HT-29 (cell line): ENCODE measurements around the gene SLC25A10. TPM values are rescaled to one million over a fixed set of nuclear protein-coding genes. Genes with fewer than 3 reads are reported as not detected.

ENCODE experiments used
- DNase-seq: peaks from one replicate; pipeline ENCODE4 v3.0.0-alpha.2; 2015; ENCODE audit warnings: low spot score
- total RNA-seq: library from RNA; depleted of rRNA; stranded (reverse); fragments of >200 nt; shearing (Covaris generic); gene quantifications from 2 replicates; pipeline ENCODE4 v1.2.3, GENCODE V29; 2014

Gene SLC25A10
- total RNA-seq, 1 experiment from 2014 or later = 209 TPM

GRCh38 chr17:81705518-81706231, 6.4 kb upstream of the SLC25A10 start:
- DNase-seq = no peak

GRCh38 chr17:81706232-81706611, 5.9 kb upstream of the SLC25A10 start:
- no peak for DNase-seq

DNA sequence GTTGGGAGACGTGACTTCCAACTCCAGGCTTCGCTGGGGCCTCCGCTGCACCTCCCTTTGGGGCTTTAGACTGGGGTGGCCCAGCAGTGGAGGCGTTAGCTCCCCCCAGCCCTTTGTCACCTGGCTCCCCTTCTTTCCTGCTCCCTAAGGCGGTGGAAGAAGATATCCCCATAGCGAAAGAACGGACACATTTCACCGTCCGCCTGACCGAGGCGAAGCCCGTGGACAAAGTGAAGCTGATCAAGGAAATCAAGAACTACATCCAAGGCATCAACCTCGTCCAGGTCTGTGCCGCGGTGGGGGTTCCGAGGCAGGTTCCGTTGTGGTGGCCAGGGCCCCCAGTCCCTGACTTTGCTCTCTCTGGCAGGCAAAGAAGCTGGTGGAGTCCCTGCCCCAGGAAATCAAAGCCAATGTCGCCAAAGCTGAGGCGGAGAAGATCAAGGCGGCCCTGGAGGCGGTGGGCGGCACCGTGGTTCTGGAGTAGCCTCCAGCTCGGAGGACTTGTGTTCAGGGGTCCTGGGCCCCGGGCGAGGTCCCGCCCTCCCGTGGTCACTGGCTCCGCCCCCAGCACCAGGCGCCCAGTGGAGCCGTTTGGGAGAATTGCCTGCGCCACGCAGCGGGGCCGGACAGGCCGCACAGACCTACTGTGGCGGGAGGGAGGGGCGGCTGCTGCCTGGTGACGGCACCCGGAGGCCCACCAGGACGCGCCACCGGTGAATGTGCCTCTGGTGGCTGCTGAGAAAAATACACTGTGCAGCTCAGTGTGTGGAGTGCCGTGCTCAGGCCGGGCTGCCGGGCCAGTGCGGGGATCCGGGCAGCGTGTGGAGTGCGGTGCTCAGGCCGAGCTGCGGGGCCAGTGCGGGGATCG, 5.1 kb upstream of the SLC25A10 start:
- DNase-seq = no peak

- no peak for DNase-seq
Measured at GRCh38 chr17:81707725-81708646, 4.1 kb upstream of the SLC25A10 start.

DNA sequence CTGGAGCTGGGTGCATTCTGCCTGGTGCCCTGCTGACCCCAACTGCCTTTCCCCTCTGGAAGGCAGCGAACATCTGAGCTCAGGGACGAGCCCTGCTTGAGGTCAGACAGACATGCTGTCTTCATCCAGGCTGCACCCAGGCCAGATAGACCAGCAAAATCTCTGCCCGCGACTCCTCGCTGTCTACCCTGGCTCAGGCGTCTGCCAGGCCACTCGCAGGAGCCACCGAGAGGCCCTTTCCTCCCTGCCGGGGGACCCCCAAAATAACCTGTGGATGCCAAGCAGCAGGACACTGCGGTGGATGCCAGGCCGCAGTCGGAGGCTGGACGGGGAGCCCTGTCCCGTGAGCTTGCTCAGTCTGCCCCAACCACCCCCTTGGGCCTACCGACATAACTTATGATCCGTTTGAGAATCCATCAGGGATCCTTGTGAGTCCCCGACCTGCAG, 3.3 kb upstream of the SLC25A10 start:
- no peak for DNase-seq

DNA sequence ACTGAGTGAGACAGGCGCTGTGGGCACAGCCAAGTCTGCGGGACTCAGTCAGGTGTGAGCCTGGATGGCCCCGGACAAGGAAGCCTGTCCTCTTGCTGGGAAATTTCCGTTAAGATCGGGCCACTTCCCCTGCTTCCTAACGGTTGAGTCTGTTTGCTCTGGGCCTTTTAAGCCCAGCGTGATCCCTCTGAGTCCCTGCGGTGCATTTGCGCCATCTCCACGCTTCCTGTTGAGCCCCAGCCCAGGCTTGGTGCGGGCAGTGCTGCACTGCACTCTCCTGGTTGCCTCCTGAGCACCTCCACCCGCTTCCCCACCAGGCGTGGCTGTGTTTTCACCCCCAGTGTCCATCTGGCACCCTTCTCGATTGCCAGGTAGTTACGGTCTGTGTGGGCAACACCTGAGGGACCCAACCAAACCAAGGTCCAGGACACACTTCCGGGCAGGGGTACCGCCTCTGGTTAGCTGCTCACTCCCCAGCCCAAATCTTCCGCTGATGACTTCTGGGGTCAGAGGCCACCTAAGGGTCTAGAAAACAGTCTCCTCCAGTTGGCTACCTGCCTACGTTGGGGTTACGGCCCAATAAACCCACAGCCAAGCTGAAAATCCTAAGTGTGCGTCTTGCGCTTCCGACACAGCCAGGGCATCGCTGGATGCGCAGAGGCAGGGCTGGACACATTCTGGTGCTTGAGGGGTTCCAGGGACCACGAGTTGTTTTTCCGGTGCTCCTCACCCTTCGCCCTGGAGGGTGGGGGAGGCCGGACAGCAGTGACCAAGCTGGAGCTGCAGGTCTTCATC, 1.4 kb upstream of the SLC25A10 start:
- DNase-seq = peak; percentile 49

GRCh38 chr17:81712468-81713003, 452 bp downstream of the SLC25A10 start:
- DNase-seq = peak; percentile 75

DNA sequence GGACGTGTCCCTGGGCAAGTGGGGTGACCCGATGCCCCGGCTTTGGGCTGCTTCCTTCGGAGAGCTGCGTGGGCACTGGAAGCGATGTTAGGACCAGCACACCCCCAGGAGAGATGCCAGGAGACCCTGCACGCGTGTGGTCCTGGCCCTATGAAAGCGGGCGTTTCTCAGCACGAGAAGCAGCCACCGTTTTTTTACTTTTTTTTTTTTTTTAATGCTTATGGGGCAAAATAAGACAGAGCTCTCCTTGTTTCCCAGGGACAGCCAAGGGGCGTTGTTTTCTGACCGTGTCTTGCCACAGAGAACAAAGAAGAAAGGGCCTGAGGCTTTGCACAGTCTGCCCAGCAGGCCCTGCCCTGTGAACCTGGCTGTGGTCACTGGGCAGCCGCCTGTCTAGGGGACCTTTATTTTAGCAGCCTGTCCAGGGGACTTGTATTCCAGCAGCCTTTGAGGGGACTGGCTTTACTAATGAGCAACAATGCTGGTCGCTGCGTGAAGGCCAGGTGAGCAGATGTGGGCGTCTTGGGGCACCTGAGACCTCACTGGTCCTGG, 996 bp downstream of the SLC25A10 start:
- peak; percentile 54 for DNase-seq

DNA sequence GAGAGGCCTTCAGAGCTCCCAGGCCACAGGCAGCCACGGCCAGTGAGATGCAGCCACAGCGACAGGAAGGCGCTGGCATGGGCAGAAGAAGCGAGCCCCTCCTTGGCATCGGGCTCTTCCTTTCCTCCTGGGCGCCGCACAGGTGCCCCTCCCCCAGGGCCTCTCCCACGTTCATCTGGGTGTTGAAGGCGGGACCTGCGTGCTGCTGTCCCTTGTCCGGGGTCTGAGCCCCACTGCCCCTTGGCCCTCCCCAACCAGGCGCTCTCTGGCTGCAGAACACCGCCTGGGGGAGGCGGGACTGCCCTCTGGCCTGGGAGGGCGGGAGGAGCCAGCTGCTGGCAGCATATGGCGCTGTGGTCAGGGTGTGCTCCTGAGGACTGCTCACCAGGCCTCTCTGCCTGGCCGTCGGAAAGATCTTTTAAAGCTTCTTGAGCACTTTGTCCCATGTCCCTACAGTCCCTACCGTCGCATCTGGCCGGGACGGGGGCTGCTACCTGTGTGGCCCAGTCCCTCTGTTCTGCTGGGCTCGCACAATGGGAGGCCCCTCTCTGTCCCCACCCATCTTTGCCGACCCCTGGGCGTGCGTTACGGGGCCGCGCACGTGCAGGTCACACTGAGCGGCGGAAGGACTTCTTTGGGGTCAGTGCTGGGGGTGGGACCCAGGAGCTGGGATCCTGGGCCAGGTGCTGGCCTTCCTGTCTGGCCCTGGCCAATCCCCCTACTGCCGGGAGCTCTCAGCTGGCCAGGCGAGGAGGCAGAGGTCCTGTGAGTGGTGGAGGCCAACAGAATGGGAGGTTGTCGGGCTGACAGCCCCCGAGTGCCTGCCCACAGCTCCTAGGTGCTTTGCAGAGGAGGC, 1.7 kb downstream of the SLC25A10 start:
- DNase-seq = peak; percentile 64

DNA sequence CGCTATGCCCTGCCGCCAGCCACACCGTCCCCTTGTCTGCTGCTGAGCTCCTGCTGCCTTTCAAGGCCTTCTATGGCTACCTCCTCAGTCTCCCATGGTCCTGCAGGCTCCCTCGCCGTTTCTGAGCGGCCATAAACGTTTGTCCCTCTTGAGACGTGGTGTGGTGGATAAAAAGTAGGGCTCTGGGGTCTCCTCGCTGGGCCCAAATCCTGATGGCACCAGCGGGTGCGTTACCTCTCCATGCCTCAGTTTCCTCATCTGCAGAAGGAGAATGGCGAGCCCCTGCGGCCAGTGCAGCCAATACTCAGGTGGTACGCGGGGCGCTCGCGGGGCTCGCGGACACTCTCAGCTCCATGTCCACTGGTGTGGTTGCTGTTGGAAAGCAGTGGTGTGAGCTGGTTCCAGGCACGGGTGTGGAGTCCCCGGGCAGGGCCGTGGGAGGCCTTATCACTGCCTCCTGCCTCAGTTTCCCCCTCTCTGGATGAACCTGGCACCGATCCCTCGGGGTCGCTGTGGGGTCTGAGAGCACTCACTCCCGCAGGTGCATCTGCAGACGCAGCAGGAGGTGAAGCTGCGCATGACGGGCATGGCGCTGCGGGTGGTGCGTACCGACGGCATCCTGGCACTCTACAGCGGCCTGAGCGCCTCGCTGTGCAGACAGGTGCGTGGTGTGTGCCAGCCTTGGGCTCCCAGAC, 2.5 kb downstream of the SLC25A10 start:
- DNase-seq = no peak

GRCh38 chr17:81715107-81715871, 3.2 kb downstream of the SLC25A10 start:
- no peak for DNase-seq

- DNase-seq = no peak
Measured at GRCh38 chr17:81715872-81716673, 4.0 kb downstream of the SLC25A10 start.

- no peak for DNase-seq
Measured at GRCh38 chr17:81716674-81716996, 4.6 kb downstream of the SLC25A10 start.

DNA sequence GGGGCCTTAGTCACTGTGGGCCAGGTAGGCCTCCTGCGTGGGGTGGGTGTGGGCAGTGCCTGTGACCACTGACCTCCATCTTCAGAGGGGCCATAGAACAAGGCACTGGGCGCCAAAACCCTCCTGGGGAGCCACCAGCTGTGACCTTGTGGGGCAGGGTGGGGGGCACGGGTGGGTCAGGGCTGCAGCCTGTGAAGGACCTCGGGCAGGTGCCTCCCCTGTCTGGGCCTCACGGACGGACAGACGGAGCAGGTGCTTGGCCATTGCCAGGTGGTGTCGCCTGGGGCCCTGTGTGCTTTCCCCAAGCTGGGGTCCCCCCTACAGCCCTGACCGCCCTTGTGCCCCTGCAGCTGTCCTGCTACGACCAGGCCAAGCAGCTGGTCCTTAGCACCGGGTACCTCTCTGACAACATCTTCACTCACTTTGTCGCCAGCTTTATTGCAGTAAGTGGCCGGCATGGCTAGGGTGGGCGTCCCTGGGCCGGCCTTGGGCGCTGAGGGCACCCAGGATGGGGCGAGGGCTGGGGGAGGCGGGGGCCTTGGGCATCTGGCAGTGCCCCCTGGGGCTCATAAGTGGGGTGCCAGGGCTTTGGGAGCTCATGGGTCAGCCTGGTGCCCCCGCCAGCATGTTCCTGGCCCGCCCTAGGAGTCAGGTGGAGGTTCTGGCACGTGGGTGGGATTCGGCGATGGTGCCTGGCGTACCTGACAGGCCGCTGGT, 5.1 kb downstream of the SLC25A10 start:
- no peak for DNase-seq

GRCh38 chr17:81717766-81718089, 5.6 kb downstream of the SLC25A10 start:
- DNase-seq = no peak

DNA sequence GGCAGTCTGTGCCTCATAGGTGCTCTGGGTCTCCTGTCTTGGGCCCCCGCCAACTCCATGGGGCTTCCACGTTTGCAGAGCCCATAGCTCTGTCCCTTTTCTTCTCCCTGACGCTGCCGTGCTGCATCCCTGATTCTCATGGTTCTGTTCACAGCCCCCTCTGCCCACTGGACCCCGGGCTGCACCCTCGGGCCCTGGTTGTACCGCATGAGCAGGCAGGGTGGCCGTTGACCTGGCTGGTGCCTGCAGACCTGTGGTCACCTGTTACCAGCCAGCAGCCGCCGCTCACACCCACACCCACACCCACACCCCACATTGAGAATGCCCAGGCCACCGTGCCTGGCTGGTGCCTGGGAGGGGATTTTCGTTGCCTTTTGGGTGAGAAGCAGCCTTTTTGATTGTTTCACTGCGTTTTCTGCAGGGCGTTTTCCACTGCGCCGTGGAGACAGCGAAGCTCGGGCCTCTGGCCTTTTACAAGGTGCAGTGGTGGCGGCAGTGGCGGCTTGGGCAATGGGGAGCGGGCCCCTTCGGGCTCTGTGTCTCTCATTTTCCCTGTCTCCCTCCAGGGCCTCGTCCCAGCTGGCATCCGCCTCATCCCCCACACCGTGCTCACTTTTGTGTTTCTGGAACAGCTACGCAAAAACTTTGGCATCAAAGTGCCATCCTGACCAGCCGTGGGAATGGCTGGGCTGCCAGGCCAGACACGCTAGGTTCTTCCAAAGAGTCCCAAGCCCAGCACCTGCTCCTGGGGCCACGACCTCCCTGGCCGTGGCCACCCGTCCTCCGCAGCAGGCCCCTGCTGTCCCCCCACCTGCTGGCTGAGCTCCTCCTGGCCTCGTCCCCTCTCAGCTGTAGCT, 7.6 kb downstream of the SLC25A10 start:
- DNase-seq = no peak
